ENCODE data around the gene TNNT3.

TNNT3 gene

DNA sequence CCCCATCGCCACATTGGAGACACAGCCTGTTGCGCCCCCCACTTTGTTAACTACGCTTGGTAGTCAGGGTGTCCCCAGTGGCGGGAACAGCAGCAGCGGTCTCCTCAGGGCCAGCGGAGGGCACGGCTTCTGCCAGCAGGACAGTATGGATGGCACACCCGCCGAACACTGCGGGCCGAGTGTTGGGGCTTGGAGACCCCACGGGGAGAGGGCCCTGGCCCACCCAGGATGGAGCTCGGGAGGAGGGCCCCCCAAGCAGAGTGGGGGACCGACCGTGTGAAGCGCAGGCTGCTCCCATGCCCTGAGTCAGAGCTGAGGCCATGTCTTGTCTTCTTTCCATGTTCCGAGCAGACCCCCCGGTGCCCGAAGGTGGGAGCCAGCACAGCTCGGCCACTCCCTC lies 45.5 kb downstream of the TNNT3 start:
- DNase-seq: no peak

DNA sequence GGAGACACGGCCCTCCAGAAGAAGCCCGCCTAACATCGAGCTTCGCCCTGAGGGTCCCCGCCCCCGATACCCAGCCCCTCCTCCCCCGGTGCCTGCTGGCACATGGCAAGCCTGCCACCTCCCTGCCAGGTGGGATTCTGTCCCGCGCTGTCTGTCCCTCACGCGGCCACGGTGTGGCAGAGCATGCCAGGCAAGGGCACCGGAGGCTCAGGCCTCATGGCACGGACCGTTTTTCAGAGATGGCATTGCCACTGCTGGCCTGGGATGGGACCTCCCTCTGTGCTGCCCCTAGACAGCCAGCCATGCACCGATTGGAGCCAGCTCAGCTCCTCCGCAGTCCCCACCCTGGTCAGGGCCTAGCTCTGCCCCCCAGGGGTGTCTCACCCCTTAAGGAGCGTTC lies 47.0 kb downstream of the TNNT3 start:
- no peak for DNase-seq

DNA sequence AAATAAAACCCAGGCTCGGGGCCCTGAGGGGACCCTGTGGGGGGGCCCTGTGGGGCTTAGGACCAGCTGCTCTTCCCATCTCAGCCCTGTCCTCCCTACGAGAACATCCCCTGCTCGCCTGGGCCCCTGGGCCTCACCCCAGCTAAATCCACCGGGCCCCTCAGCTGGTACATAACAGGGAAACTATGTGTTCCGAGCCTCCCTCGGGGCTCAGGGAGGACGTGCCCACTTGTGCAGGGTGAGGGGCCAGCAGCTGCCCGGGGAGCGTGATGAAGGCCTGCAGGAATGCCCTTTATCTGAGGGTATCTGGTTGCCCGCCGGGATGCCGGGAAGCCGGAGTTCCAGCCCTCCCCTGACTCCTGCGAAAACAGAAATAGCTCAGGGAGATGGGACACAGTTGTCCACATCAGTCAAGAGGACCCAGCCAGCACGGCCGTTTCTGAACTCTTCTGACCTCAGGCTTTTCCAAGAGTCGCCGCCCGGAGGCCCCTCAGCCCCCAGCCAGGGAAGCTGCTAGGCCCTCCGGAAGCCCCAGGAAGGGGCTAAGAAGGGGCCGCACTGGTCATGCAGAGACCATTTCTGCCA lies 48.2 kb downstream of the TNNT3 start:
- no peak for DNase-seq

DNA sequence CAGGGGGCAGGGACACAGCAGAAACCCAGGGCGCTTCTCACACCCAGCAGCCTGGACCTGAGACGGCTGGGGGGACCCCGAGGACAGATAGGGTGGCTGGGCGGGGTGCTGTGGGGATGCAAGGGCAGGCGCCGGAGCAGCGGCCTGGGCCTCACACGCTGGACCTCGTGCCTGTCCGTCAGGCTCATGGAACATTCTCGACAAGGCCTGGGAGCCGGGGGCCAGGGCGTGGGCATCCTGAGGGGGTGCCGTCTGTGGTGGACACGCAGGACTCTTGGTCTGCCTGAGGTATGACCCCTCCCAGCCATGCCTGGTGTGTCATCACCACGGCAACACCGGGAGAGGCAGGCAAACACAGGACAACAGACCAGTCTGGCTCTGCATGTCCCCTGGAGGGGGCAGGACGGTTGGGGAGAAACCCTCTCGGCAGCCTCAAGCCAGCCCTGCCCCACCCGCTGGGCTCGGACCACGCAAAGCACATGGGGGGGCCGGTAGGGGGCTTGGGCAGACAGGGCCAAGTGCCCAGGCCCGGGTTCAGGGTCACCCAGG lies 49.0 kb downstream of the TNNT3 start:
- DNase-seq: no peak

DNA sequence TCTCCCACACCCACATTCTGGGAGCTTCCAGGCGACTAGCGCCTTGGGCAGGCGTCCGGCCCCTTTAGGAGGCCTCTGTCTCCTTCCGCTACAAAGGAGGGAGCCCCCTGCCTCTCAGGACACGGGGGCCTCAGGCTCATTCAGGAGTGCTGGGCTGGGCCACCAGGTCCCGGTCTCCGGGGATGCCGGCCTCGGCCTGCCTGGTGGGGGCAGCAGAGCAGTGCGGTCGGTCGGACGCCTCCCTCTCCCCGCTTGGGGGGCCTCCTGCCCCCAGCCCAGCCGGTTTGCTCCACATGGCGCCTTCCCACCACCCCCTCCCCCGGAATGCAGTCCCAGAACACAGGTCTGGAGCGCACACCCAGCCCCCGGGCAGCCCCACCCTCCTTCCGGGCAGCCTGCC lies 49.5 kb downstream of the TNNT3 start:
- DNase-seq: no peak

DNA sequence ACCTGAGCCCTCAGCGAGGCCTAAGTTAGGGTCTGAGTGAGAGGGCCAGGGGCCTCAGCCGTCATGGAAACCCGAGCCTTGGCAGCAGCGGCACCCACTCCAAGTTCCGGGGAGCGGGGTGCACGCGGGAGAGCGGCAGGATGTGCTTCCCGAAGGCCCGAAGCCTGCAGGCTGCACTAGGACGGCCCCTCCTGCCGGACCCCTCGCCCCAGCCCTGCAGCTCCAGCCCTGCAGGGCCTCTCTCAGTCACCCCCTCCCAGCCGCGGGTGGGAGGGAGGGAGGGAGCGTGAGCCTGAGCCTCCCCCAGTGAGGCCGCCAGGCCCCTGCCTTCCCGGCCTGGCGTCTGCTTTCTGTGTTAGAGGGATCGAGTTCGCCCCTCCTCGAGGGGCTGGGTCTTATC lies 50.3 kb downstream of the TNNT3 start:
- no peak for DNase-seq

DNA sequence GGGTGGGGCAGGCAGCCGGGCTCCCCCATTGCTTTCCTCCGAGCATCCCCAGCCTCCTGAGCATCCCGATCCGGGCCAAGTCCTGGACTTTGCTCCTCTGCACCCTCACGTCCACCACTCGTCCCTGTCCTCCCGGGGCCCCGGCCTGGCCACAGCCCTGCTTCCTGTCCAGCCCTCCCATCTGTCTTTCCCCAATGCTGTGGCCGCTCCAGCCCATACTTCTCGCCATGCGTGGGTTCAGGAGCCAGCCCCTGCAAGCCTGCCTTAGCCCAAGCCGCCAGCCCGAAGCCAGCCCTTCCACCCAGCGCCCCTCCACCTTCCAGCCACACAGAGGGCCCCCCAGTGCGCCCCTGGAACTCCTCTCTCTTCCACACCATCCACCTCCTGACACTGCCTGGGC lies 51.5 kb downstream of the TNNT3 start:
- DNase-seq: no peak

DNA sequence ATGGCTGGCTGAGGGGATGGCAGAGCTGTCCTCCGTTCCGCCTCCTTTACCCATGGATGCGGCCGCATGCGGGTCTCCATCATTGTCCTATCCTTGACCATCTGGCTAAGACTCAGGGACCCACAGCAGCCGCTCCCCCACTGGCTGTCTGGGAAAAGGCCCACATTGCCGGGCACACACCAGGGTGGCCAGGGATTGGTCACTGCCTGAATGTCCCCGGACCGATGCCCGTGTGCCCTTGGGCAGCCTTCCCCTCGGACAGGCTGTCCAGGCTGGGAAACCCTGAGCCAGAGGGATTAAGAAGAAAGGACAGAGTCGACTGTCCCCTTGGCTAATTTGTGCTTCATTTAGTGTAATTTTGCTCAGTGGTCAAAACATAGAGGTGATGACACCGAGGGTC lies 55.7 kb downstream of the TNNT3 start:
- no peak for DNase-seq

DNA sequence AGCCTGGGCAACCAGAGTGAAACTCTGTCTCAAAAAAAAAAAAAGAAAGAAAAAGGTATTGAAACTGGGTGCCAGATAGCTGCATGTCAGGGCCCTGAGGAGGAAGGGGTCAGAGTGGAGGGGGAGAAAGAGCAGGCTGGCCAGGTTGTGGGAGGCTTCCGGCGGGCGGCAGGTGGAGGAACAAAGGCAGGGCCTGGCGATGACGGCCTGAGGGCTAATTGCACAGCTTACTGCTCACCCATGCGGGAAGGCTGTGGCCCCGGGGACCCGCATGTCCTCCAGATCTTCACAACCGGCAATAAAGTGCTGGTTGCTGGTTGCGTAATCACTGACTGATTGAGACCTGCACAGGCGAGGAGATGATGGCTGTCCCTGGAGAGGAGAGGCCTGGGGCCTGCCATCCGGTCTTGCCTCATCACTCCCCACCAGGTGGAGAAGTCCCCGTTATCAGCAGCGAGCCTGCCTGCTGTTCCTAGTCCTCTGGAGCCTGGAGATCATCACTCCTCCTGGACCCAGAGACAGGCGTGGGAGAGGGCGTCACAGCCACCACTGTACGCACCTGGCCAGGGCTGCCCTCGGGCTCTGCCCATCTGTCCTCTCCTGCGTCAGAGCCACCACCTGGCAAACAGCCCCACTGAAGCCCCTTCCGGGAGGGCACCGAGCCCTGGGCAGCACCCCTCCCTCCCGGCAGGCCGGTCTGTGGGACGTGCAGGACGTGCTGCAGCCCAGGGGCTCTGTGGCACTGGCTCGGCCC lies 59.4 kb downstream of the TNNT3 start:
- DNase-seq: no peak

DNA sequence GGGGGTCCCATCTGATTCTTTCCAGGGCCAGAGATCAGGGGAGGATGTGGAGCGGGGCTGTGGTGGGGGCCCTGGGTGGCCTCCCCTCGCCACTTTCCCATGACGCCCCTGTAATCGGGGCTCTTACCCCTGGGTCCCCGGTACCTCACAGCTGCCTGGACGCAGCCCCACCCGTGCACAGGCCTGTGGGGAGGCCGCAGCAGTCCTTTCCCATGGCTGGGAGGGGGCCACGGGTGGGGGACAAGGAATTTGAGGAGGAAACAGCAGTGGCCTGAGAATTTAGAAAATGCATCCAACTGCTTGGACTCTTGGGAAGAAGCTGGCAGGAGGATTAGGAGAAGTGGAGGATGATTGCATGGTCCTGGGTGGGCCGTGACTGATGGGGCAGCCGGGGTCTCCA lies 60.1 kb downstream of the TNNT3 start:
- no peak for DNase-seq

DNA sequence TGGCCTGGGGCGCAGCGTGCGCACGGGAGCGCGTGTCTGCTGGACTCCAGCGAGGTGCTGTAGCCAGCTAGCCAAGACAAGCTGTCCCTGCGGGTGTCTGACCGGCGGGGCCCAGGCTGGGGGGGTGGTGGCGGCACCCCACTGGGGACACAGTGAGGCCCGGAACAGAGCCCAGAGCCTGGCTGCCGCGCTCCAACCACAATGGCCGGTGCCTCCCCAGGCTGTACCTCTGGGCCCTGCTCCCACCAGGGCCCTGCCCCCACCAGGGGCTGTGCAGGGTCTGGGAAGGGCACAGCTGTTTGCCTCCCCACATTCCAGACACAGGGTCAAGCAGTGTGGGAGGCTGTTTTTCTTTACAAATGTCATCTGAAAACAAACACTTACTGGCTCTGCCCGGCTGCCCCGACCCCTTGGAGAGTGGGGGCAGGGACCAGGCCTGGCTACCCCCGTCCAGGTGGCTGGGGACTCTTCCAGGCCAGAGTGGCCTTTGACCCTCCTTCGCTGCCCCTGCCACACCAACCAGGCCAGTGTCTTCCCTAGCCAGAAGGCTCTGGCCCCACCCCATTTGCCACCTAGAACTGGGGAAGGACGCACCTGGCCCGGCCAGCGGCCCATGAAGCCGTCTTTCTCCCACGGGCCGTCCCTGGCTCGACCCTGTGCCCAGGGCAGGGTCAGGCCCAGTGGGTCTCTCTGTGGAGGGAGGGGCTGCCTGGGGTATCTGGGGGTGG lies 63.5 kb downstream of the TNNT3 start:
- DNase-seq: no peak

DNA sequence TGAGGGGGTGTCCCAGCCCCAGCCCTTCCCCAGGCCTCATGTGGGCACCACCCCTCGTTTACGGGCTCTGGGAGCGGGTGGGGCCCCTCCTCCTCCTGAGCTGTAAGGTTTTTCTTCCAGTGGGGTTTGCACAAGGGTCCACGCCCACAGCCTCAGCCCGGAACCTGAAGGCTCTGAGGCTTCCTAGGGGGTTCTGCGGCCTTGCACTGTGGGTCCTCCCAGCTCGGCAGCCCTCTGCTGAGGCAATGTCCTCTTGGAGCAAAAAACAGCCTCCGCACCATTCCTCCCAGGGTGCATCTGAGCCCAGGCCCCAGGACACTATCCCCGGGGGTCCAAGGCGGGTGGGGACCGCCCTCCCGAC lies 64.1 kb downstream of the TNNT3 start:
- no peak for DNase-seq

DNA sequence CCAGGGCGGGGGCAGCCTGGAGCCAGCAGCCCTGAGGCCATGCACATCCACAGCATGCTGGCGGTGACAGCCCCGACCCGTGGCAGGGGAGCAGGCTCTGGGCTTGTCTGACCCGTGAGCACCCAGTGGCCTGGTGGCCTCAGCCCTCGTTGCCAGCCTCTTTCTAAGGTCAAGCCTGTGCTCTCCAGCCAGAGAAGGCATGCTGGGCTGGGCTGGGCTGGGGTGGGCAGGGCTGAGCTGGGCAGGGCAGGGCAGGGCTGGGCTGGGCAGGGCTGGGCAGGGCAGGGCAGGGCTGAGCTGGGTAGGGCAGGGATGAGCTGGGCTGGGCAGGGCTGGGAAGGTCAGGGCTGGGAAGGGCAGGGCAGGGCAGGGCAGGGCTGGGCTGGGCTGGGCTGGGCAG lies 67.5 kb downstream of the TNNT3 start:
- no peak for DNase-seq

DNA sequence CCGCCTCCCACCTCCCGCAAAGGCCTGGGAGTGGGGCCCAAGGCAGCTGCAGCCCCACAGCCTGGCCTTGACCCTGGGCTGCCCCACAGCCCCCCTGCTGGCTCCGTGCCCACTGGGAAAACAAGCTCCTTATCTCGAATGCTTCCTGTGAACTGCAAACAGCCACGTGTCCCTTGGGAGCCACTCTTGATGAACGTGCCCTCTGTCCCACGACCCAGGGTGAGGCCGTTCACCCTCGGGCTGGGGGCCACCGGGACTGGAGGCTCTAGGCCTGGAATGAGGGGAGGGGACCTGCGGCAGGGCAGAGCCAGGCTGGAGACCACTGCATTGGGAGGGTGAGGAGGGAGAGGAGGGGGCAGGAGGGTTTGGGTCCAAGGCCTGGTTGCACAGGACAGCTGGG lies 68.7 kb downstream of the TNNT3 start:
- no peak for DNase-seq
